Measurements from ENCODE around the gene ABHD16A.

Gene ABHD16A

DNA sequence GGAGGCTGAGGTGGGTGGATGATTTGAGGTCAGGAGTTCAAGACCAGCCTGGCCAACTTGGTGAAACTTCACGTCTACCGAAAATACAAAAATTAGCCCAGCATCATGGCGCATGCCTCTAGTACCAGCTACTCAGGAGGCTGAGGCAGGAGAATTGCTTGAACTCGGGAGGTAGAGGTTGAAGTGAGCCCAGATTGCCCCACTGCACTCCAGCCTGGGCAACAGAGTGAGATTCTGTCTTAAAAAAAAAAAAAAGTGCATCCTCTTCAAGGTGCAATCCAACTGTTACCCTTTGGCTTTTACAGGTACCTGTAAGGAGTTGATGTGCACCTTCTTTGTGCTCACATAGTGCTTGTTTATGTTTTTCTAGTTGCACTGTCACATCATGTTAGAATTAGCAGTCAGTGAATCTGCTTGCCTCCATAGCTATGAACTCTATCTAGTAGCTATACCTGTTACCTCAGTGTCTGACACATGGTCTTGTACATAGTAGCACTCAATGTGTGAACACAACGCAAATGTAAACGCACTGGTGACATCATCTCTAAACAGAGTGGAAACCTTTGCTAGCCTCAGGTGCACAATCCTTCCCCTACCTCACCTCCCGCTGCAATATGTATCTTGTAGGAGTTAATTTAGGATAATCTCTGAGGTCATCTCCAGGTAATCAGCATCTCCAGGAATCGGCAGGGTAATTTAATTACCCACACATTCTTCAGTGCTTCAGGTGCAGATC lies 46.3 kb upstream of the ABHD16A start:
- Histone ChIP-seq H3K27ac (ENCODE audit: low read depth, low read length) (no peak overlapping the region), H3K36me3 (ENCODE audit: control insufficient read depth, low read length) (peaks cover 36% of the 10 kb centered on the region), H4K20me1 (ENCODE audit: control insufficient read depth, insufficient read depth, low read depth, low read length) (no peaks in the 10 kb centered on the region), H3K4me1 (ENCODE audit: control insufficient read depth, low read length) (0 out of 2 replicates have a peak, but pooled peaks cover 1% of the 10 kb centered on the region), H3K79me2 (ENCODE audit: control insufficient read depth, low read length) (no peaks in the 10 kb centered on the region), H3K9me2 (replicated peaks; ENCODE audit: control insufficient read depth, low read length) (no peaks in the 10 kb centered on the region), H3K9me3 (ENCODE audit: control insufficient read depth, insufficient read depth, low read length) (no peaks in the 10 kb centered on the region), H3K4me2 (ENCODE audit: low read length) (no peak overlapping the region), H3F3A (ENCODE audit: control insufficient read depth, insufficient read depth) (peaks cover 10% of the 10 kb centered on the region), H3K4me3 (ENCODE audit: low read length) (no peak overlapping the region), H3K27me3 (ENCODE audit: control insufficient read depth, low read length) (no peaks in the 10 kb centered on the region)
- TF ChIP-seq EZH2phosphoT487 (IDR thresholded peaks at IDR 0.05; ENCODE audit: borderline replicate concordance, low read length), result no peak
- TF ChIP-seq, protein P1, sequence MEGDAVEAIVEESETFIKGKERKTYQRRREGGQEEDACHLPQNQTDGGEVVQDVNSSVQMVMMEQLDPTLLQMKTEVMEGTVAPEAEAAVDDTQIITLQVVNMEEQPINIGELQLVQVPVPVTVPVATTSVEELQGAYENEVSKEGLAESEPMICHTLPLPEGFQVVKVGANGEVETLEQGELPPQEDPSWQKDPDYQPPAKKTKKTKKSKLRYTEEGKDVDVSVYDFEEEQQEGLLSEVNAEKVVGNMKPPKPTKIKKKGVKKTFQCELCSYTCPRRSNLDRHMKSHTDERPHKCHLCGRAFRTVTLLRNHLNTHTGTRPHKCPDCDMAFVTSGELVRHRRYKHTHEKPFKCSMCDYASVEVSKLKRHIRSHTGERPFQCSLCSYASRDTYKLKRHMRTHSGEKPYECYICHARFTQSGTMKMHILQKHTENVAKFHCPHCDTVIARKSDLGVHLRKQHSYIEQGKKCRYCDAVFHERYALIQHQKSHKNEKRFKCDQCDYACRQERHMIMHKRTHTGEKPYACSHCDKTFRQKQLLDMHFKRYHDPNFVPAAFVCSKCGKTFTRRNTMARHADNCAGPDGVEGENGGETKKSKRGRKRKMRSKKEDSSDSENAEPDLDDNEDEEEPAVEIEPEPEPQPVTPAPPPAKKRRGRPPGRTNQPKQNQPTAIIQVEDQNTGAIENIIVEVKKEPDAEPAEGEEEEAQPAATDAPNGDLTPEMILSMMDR (IDR thresholded peaks at IDR 0.05; ENCODE audit: low read depth, low read length, poor library complexity, severe bottlenecking), result no peak

DNA sequence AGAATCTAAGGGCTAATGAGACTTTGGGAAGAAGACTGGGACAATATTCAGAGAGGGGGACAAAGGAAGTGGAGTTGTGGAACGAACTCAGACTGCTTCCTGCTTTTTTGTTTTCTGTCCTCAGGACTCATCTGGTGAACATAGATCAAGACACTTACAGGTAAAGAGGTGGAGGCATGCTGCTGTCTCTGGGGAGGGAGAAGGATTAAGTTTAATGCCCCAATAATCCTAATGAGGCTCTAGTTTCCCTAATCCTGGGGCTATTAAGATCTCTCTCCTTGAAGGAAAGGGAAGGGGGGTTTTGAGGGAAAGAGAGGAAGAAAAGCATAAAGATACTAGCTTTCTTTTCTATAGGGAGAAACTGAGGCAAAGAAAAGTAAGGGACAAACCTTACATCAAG lies 41.3 kb upstream of the ABHD16A start:
- H3K4me2 ChIP-seq (ENCODE audit: low read length), result no peak overlapping the region
- TF ChIP-seq, protein P1 (IDR thresholded peaks at IDR 0.05; ENCODE audit: low read depth, low read length, poor library complexity, severe bottlenecking), result no peak
- no peak for TF ChIP-seq EZH2phosphoT487 (IDR thresholded peaks at IDR 0.05; ENCODE audit: borderline replicate concordance, low read length)
- no peaks in the 10 kb centered on the region for H4K20me1 ChIP-seq (ENCODE audit: control insufficient read depth, insufficient read depth, low read depth, low read length)
- H3F3A ChIP-seq (ENCODE audit: control insufficient read depth, insufficient read depth), result 0 out of 2 replicates have a peak, but pooled peaks cover 5% of the 10 kb centered on the region
- no peaks in the 10 kb centered on the region for H3K9me2 ChIP-seq (replicated peaks; ENCODE audit: control insufficient read depth, low read length)
- H3K79me2 ChIP-seq (ENCODE audit: control insufficient read depth, low read length), result peaks cover 26% of the 10 kb centered on the region
- H3K36me3 ChIP-seq (ENCODE audit: control insufficient read depth, low read length), result peaks cover 66% of the 10 kb centered on the region
- no peaks in the 10 kb centered on the region for H3K27me3 ChIP-seq (ENCODE audit: control insufficient read depth, low read length)
- peaks cover 30% of the 10 kb centered on the region for H3K4me1 ChIP-seq (ENCODE audit: control insufficient read depth, low read length)
- no peaks in the 10 kb centered on the region for H3K9me3 ChIP-seq (ENCODE audit: control insufficient read depth, insufficient read depth, low read length)
- no peak overlapping the region for H3K4me3 ChIP-seq (ENCODE audit: low read length)
- H3K27ac ChIP-seq (ENCODE audit: low read depth, low read length), result no peak overlapping the region

DNA sequence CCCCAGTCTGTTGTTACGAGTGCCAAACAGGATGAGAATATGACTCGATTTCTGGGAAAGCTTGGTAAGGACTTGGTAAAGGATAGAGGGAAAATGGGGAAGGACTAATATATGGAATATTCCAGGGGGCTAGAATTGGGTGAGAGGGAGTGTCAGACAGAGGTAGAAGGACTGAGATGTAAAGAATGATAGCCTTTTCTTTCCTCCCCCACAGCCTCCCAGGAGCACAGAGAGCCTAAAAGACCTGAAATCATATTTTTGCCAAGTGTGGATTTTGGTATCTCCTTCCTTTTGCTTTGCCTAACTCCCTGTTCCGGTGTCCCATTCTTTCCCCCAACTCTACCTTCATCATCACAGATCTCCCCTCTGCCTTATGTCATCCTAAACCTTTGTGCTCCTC lies 39.8 kb upstream of the ABHD16A start:
- Histone ChIP-seq H3K9me3 (ENCODE audit: control insufficient read depth, insufficient read depth, low read length) (no peaks in the 10 kb centered on the region), H3K4me2 (ENCODE audit: low read length) (no peak overlapping the region), H3K27ac (ENCODE audit: low read depth, low read length) (no peak overlapping the region)

More for the DNA sequence above, 39.8 kb upstream of the ABHD16A start:
- no peaks in the 10 kb centered on the region for H4K20me1 ChIP-seq (ENCODE audit: control insufficient read depth, insufficient read depth, low read depth, low read length)
- H3K9me2 ChIP-seq (replicated peaks; ENCODE audit: control insufficient read depth, low read length), result no peaks in the 10 kb centered on the region
- TF ChIP-seq, protein P1 (IDR thresholded peaks at IDR 0.05; ENCODE audit: low read depth, low read length, poor library complexity, severe bottlenecking), result no peak
- TF ChIP-seq EZH2phosphoT487 (IDR thresholded peaks at IDR 0.05; ENCODE audit: borderline replicate concordance, low read length), result no peak
- H3K36me3 ChIP-seq (ENCODE audit: control insufficient read depth, low read length), result peaks cover 63% of the 10 kb centered on the region
- H3K79me2 ChIP-seq (ENCODE audit: control insufficient read depth, low read length), result peaks cover 26% of the 10 kb centered on the region
- peaks cover 16% of the 10 kb centered on the region for H3F3A ChIP-seq (ENCODE audit: control insufficient read depth, insufficient read depth)
- H3K4me3 ChIP-seq (ENCODE audit: low read length), result no peak overlapping the region
- H3K27me3 ChIP-seq (ENCODE audit: control insufficient read depth, low read length), result no peaks in the 10 kb centered on the region
- peaks cover 45% of the 10 kb centered on the region for H3K4me1 ChIP-seq (ENCODE audit: control insufficient read depth, low read length)
